ENCODE measurements around the gene MFSD11.

The MFSD11 gene

GRCh38 chr17:76824093-76824492 is 86.2 kb downstream of the MFSD11 start:
- no peak overlapping the region for H3K4me3 ChIP-seq (ENCODE audit: low read depth, low read length)
- POLR2A ChIA-PET = no interaction called here
- TF ChIP-seq, protein P1, sequence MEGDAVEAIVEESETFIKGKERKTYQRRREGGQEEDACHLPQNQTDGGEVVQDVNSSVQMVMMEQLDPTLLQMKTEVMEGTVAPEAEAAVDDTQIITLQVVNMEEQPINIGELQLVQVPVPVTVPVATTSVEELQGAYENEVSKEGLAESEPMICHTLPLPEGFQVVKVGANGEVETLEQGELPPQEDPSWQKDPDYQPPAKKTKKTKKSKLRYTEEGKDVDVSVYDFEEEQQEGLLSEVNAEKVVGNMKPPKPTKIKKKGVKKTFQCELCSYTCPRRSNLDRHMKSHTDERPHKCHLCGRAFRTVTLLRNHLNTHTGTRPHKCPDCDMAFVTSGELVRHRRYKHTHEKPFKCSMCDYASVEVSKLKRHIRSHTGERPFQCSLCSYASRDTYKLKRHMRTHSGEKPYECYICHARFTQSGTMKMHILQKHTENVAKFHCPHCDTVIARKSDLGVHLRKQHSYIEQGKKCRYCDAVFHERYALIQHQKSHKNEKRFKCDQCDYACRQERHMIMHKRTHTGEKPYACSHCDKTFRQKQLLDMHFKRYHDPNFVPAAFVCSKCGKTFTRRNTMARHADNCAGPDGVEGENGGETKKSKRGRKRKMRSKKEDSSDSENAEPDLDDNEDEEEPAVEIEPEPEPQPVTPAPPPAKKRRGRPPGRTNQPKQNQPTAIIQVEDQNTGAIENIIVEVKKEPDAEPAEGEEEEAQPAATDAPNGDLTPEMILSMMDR (IDR thresholded peaks at IDR 0.05; ENCODE audit: insufficient read depth, low read length, missing control alignments) = no peak
- no peak for DNase-seq (ENCODE audit: low read depth, low spot score)
- CTCF ChIA-PET = interaction anchor here (1.1 to 1.5 kb wide), 3 partner anchors 232 to 242 kb away, joined by 3 read pairs; no protein-coding TSS in a partner anchor

DNA sequence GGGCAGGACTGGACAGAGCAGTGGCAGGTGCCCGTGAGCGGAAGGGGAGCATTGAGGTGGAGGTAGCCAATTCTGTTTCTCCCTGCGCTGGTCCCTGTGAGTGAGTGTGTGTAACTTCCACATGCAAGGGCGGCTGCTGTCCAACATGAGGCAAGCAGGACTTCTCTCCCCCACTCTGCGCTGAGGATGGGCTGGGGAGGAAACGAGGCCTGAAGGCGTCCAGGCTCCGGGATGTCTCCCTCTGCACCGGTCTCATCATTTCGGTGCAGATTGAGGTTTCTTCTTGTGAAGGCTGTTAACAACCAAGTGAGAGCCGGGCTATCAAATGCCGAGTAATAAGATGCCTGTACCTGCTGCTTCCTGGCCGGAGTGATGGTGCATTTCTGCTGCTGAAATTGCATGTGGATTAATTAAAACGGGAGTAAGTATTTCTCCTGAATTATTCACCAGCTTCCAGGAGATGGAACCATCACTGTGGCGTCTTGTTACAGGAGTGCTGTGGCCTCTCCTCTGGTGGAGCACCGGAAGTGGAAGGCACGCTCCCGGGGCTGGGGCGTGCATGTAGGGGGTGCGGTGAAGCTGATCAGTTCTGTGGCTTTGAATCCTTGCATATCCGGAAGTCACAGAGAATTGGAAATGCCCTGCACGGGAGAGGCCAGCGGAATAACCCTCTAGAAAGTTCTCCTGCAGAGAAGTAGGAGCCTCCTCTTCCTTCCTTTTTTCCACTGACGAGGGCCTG is 88.6 kb downstream of the MFSD11 start:
- POLR2A ChIA-PET = no interaction called here
- no peak for DNase-seq (ENCODE audit: low read depth, low spot score)
- CTCF ChIA-PET = interaction anchor here (2.5 kb wide), 1 partner anchor 10 kb away, joined by 5 read pairs; no protein-coding TSS in a partner anchor
- no peak overlapping the region for H3K4me3 ChIP-seq (ENCODE audit: low read depth, low read length)
- TF ChIP-seq, protein P1 (IDR thresholded peaks at IDR 0.05; ENCODE audit: insufficient read depth, low read length, missing control alignments) = no peak

DNA sequence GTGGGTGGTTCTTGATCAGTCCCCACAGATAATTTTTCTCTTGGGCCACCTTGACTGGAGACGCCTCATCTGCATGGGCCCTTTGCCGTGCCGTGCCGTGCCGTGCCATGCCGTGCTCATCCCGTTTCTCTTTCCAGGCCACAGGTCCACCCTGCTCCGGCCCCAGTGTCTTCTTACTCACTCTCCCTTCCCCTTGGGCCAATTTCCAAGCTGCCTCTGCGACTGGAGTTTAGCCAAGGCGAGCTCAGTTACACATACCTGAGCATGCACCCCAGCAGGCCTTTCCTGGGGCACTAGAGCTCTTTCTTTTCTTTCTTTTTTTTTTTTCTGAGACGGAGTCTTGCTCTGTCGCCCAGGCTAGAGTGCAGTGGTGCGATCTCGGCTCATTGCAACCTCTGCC is 89.8 kb downstream of the MFSD11 start:
- DNase-seq (ENCODE audit: low read depth, low spot score) = no peak
- H3K4me3 ChIP-seq (ENCODE audit: low read depth, low read length) = no peak overlapping the region
- TF ChIP-seq, protein P1 (IDR thresholded peaks at IDR 0.05; ENCODE audit: insufficient read depth, low read length, missing control alignments) = no peak
- POLR2A ChIA-PET = no interaction called here
- CTCF ChIA-PET = interaction anchor here (0.6 to 1.0 kb wide), 2 partner anchors 113 to 260 kb away, joined by 3 read pairs; no protein-coding TSS in a partner anchor
